Coronary artery (tissue), 2 donors: ENCODE results near the gene RPS27L.

Experiments used
- DNase-seq: peaks from one replicate; pipeline ENCODE4 v3.0.0-alpha.2; 2017; ENCODE audit warnings: low spot score
- H3K27ac ChIP-seq, 2 donors: fragments of 200-600 bp; sonication (generic); one replicate each; pipeline ENCODE4 v1.5.1; 2016 to 2019
- H3K4me3 ChIP-seq: fragments of 200-600 bp; sonication (generic); 2 replicates; pipeline ENCODE4 v1.5.1; 2016; ENCODE audit warnings: mild to moderate bottlenecking, moderate library complexity
- CTCF ChIP-seq: fragments of 200-600 bp; sonication (generic); IDR thresholded peaks from one replicate; pipeline ENCODE4 v1.5.1; 2019; ENCODE audit warnings: antibody characterized with exemption

Gene RPS27L

DNA sequence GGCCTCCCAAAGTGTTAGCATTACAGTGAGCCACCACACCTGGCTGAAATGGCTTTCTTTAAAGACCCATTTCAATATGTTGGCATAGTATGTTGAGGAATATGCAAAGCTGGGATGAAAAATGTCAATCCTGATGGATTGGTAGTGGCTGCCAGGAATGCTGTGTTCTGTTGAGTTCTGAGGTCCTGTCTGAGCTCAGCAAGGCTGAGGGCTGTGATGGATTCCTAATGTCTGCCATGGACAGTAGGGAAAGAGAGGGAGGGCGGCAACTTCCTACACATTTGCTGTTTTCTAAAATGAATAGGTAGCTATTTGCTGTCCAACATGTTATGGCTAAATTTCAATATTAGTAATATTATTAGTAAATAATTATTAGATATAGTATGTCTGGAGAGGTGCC, 40.3 kb upstream of the RPS27L start:
- TF ChIP-seq CTCF: no peak
- no peak overlapping the region for H3K4me3 ChIP-seq
- H3K27ac ChIP-seq: no peak overlapping the region
- no peak for DNase-seq

- Histone ChIP-seq H3K4me3 (no peak overlapping the region), H3K27ac (no peak overlapping the region)
- TF ChIP-seq CTCF: no peak
- no peak for DNase-seq
These were observed 39.6 kb upstream of the RPS27L start for GRCh38 chr15:63196842-63197241.

DNA sequence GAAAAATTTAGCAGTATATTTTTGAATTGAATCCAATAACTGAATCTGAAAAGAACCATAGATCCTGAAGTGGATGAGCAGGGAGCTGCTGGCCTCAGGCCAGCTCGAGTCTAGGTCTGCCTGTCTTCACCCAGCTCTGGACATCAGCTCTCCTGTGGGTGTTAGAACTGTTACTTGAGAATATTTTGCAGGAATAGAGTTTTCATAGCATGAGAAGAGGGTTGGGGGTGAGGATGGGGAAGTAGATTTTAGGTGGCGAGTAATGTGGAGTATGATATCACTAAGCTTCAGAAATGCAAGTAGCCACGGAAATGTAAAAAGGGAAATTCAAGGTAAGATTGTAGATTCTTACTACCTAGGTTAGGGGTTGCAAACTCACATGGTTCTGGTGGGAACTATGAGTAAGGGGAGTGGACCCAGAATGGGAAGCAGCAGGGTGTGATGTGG, 38.3 kb upstream of the RPS27L start:
- H3K4me3 ChIP-seq: no peak overlapping the region
- H3K27ac ChIP-seq: peak overlapping the region; percentile 6 to 28
- TF ChIP-seq CTCF: no peak
- no peak for DNase-seq

DNA sequence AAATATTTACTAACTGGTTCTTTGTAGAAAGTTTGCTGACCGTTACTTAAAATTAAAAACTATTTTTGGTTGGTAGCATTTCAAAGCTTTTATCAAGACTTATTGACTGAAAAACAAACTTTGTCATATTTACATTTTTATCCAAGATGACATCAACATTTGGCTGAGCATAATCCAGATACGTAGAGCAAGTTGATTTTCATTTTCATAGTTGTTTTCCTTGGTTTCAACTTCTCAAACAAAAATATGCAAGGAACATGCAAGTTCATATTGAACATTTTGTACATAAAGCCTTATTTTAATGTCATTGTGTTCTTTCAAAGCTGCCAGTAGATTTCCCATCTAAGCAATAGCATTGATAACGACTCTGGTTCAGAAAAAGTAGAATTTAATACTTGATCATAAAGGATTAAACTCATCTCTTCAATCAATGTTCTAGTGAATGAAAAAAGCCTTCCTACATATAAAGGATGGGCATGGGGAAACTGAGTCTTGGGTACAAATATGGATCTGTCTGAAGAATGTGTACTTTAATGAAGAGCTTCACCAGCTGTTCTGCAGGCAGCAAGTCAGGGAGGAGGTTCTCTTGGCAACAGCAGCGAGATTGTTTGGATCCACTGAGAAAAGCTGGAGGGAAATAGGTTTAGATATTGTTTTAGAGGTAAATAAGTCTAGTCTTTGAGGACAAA, 37.7 kb upstream of the RPS27L start:
- Histone ChIP-seq H3K27ac (peak overlapping the region; percentile 6 to 28), H3K4me3 (peak overlapping the region; percentile 37)
- no peak for DNase-seq
- no peak for TF ChIP-seq CTCF

- no peak for TF ChIP-seq CTCF
- H3K4me3 ChIP-seq: peak overlapping the region; percentile 37
- DNase-seq: no peak
- peak overlapping the region in 1 of 2 donors; percentile 47 for H3K27ac ChIP-seq
These were observed 37.0 kb upstream of the RPS27L start for GRCh38 chr15:63194302-63194701.

DNA sequence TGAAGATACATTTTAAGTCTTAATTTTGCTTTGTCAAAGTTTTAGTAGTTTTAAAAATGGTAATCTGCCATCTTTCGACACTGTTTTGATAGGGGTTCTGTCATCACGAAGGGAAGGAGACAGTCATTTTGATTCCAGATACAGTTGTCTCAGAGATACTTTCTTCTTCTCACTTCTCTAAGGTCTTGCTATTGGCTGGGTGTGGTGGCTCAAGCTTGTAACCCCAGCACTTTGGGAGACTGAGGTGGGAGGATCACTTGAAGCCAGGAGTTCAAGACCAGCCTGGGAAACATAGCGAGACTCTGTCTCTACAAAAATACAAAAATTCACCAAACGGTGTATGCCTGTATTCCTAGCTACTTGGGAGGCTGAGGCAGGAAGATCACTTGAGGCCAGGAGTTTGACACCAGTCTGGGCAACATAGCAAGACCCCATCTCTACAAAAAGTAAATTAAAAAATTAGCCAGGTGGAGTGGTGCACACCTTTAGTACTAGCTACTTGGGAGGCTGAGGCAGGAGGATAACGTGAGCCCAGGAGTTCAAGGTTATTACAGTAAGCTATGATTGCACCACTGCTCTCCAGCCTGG, 35.4 kb upstream of the RPS27L start:
- TF ChIP-seq CTCF: no peak
- no peak for DNase-seq
- peak overlapping the region; percentile 36 for H3K4me3 ChIP-seq
- peak overlapping the region in 1 of 2 donors; percentile 4 for H3K27ac ChIP-seq
